Heart left ventricle (tissue), 16 donors: Measurements from ENCODE around the gene HNRNPA3. TPM values are rescaled to one million over a fixed set of nuclear protein-coding genes. Genes with fewer than 3 reads are reported as not detected.
"Not testable (repeated sequence)": the region's sequence is repeated elsewhere in the genome, so short reads cannot be mapped to it uniquely, and the experiment has no call there.

Source experiments
- ATAC-seq, 4 donors: fragments of 200-7000 bp; cut with Tn5 transposase; one replicate each; pipeline ENCODE4 v1.9.1; 2020 to 2022; ENCODE audit warnings: moderate library complexity in 4 of 4, mild to moderate bottlenecking in 3 of 4, moderate number of reproducible peaks in 1 of 4
- DNase-seq, 5 donors: peaks; one replicate each; pipeline ENCODE4 v3.0.0-alpha.2; 2020
- H3K27ac ChIP-seq, 12 donors: fragments of 200-600 bp; sonication (generic) in 4 of 12; one replicate each; pipeline versions ENCODE4 v1.5.0 to v1.8.0; 2016 to 2022; ENCODE audit warnings: mild to moderate bottlenecking in 2 of 12
- H3K27me3 ChIP-seq, 9 donors: fragments of 200-600 bp; sonication (generic) in 2 of 9; one replicate each; pipeline versions ENCODE4 v1.5.1 to v1.8.0; 2016 to 2022; ENCODE audit warnings: mild to moderate bottlenecking in 3 of 9
- H3K36me3 ChIP-seq, 9 donors: fragments of 200-600 bp; sonication (generic) in 2 of 9; one replicate each; pipeline versions ENCODE4 v1.5.0 to v1.8.0; 2018 to 2022; ENCODE audit warnings: mild to moderate bottlenecking in 2 of 9
- H3K4me1 ChIP-seq, 12 donors: fragments of 200-600 bp; sonication (generic) in 4 of 12; one replicate each; pipeline versions ENCODE4 v1.5.0 to v1.8.0; 2016 to 2022; ENCODE audit warnings: mild to moderate bottlenecking in 3 of 12
- H3K4me3 ChIP-seq, 12 donors: fragments of 200-600 bp; sonication (generic) in 4 of 12; one replicate each; pipeline versions ENCODE4 v1.5.0 to v1.8.0; 2017 to 2022; ENCODE audit warnings: mild to moderate bottlenecking in 9 of 12, moderate library complexity in 4 of 12
- H3K9me3 ChIP-seq, 12 donors: fragments of 200-600 bp; sonication (generic) in 4 of 12; one replicate each; pipeline versions ENCODE4 v1.5.0 to v1.8.0; 2016 to 2022; ENCODE audit warnings: mild to moderate bottlenecking in 1 of 12
- POLR2A ChIP-seq, 2 donors: fragments of 450-650 bp; IDR thresholded peaks; one replicate each; pipeline ENCODE4 v1.6.1; 2017; ENCODE audit warnings: antibody characterized with exemption in 2 of 2, mild to moderate bottlenecking in 2 of 2, moderate library complexity in 2 of 2
- WGBS, 4 donors: extraction: QIAGEN DNeasy Blood & Tissue Kit in 2 of 4; methylation state at CpG; one replicate each; pipeline versions ENCODE4 v1.1.5 to v1.1.7; 2013 to 2018; 5-methylcytosine and 5-hydroxymethylcytosine counted together
- intact Hi-C, 10 donors: fragments of 100-400 bp; cut with DNase I; formaldehyde crosslinking; loops; one replicate each; pipeline versions ENCODE4 v1.11.1 to v1.14.2; 2022
- polyA plus RNA-seq, 2 donors: library from polyadenylated mRNA; stranded (reverse); fragments of 200-250 nt; gene quantifications; one replicate each; pipeline ENCODE4 v1.2.3, GENCODE V29; 2013
- total RNA-seq, 9 donors: library from RNA; depleted of rRNA in 2 of 9; stranded (reverse); fragments of >200 nt in 2 of 9; fragmentation: NEBNext Ultra II Directional in 3 of 9; extraction: Animal tissue kit (Norgen Biotek cat#: 25700) in 3 of 9; gene quantifications; one replicate each; pipeline versions ENCODE4 v1.1.0 to v1.2.4, GENCODE V29; 2016 to 2023
- TF ChIP-seq, protein P1 (sequence below), 12 donors: fragments of 200-600 bp; sonication (generic) in 4 of 12; IDR thresholded peaks; one replicate each; pipeline versions ENCODE4 v1.5.0 to v1.8.0; 2018 to 2022; ENCODE audit warnings: antibody characterized with exemption in 12 of 12, mild to moderate bottlenecking in 5 of 12
- donor health status: ischemic (EF 13 %, LVEDD 7.1; RV severe dilation, severe dysfunction).
- donor health status: healthy with polysubstance abuse.
- donor health status: DM: no; HTN: yes; CAD: no.
- donor health status: DM: no; HTN: no; CAD: no.
- donor health status: ischemic (EF 25% LVEDD 6.9; RV normal size, moderate dysfunction).
- donor health status: ischemic (EF 25% LVEDD 5.7; RV mildly dilated, moderate dysfunction).
- donor health status: healthy.
- donor health status: DM: yes; HTN: yes; CAD: no.
- donor health status: ischemic (EF 35%, LVEDD 5.7; RV mildly dilated, moderate dysfunction).
- donor health status: nonischemic (EF 11% LVEDD 7.7; RV severe dilation, severe dysfunction).
- donor health status: DM: yes; HTN: yes; CAD: no.
- donor health status: PGD.
- donor health status: ischemic (EF 29% LVEDD 5.4; RV normal size, mild dysfunction).
- donor health status: nonischemic (EF 23%, LVEDD 6.1; RV moderate dilation, normal function).

Gene HNRNPA3
- total and polyA plus RNA-seq, 11 donors, result 12.7 to 134 (median 73.3) TPM

DNA sequence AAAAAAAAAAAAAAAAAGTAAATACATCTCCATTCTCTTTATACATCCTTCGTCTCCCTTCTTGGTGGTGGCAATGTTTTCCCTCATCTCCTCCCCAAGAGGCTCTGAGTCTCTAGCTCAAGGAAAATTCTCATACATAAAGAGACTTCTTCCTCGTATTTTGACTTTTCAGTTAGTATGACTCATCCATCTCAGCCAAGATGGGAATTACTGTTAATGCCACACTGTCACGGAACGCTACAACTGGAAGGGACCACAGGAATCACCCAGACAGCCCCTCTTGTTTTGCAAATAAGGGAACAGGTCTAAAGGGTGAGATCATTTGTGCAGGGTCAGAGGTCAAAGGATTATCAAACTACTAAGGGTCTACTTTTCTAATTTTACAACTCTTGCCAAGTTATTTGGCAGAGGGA is 32.4 kb downstream of the HNRNPA3 start:
- TF ChIP-seq POLR2A (IDR thresholded peaks at IDR 0.05), result no peak
- TF ChIP-seq, protein P1, sequence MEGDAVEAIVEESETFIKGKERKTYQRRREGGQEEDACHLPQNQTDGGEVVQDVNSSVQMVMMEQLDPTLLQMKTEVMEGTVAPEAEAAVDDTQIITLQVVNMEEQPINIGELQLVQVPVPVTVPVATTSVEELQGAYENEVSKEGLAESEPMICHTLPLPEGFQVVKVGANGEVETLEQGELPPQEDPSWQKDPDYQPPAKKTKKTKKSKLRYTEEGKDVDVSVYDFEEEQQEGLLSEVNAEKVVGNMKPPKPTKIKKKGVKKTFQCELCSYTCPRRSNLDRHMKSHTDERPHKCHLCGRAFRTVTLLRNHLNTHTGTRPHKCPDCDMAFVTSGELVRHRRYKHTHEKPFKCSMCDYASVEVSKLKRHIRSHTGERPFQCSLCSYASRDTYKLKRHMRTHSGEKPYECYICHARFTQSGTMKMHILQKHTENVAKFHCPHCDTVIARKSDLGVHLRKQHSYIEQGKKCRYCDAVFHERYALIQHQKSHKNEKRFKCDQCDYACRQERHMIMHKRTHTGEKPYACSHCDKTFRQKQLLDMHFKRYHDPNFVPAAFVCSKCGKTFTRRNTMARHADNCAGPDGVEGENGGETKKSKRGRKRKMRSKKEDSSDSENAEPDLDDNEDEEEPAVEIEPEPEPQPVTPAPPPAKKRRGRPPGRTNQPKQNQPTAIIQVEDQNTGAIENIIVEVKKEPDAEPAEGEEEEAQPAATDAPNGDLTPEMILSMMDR (IDR thresholded peaks at IDR 0.05), result no peak
- H3K27ac ChIP-seq, result peak overlapping the region in 6 of 12 donors; percentile 3 to 94 (median 86)
- no peaks in the 10 kb centered on the region for H3K9me3 ChIP-seq
- intact Hi-C loops, result no loop called here
- ATAC-seq, result peak in 1 of 4 donors; percentile 28
- DNase-seq, result no peak
- WGBS, 4 donors, result 43 to 64% (median 49%) methylated on average over 4 of the region's 4 CpGs
- peaks cover 28 to 100% (median 93%) of the 10 kb centered on the region in 12 donors for H3K4me1 ChIP-seq
- H3K27me3 ChIP-seq, result no peaks in the 10 kb centered on the region
- H3K36me3 ChIP-seq, result peaks cover 0 to 6% (median 0%) of the 10 kb centered on the region in 9 donors
- no peak overlapping the region for H3K4me3 ChIP-seq

DNA sequence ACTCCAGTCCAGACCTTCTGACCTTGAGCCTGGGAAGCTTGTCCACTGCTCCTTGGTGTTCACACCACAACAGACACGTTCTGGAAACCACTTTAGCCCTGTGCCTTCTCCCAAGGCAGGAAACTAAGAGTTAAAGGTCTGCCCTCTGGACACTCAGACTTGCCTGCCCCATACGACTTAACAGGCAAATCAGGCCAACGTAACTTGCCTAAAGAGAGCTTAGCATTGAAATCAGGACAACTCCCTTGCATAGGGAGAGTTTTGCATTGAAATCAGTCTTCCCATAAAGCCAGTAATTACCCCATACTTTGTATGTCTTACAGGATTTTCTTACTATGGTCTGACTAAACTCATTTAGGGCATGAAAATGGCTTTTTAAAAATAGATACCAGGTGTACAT is 33.4 kb downstream of the HNRNPA3 start:
- intact Hi-C loops, result no loop called here
- DNase-seq (no peak), ATAC-seq (no peak)
- Histone ChIP-seq H3K27ac (peak overlapping the region in 8 of 12 donors; percentile 3 to 94 (median 58)), H3K4me3 (peak overlapping the region in 1 of 12 donors; percentile 6), H3K27me3 (no peaks in the 10 kb centered on the region), H3K36me3 (peaks cover 0 to 6% (median 0%) of the 10 kb centered on the region in 9 donors), H3K4me1 (peaks cover 20 to 100% (median 92%) of the 10 kb centered on the region in 12 donors), H3K9me3 (no peaks in the 10 kb centered on the region)
- TF ChIP-seq, protein P1 (IDR thresholded peaks at IDR 0.05), result no peak
- TF ChIP-seq POLR2A (IDR thresholded peaks at IDR 0.05), result no peak
- 17 to 33% (median 21%) methylated on average over 3 of the region's 3 CpGs for WGBS, 4 donors

DNA sequence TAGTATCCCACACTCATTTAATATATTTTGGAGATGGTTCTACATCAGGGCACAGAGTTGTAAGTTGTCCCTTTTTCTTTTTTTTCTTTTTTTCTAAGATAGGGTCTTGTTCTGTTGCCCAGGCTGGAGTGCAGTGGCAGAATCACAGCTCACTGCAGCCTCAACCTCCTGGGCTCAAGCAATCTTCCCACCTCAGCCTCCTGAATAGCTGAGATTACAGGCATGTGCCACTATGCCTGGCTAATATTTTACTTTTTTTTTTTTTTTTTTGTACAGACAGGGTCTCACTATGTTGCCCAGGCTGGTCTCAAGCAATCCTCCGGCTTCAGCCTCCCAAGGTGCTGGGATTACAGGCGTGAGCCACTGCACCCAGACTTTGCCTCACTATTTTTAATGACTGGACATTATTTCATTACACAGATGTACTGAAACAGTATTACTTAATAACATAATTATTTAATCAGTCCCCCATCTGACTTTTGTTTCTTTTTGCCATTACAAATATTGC is 34.0 kb downstream of the HNRNPA3 start:
- intact Hi-C loops, result not testable (repeated sequence)
- peak overlapping the region in 4 of 12 donors; percentile 3 to 94 (median 90) for H3K27ac ChIP-seq

DNA sequence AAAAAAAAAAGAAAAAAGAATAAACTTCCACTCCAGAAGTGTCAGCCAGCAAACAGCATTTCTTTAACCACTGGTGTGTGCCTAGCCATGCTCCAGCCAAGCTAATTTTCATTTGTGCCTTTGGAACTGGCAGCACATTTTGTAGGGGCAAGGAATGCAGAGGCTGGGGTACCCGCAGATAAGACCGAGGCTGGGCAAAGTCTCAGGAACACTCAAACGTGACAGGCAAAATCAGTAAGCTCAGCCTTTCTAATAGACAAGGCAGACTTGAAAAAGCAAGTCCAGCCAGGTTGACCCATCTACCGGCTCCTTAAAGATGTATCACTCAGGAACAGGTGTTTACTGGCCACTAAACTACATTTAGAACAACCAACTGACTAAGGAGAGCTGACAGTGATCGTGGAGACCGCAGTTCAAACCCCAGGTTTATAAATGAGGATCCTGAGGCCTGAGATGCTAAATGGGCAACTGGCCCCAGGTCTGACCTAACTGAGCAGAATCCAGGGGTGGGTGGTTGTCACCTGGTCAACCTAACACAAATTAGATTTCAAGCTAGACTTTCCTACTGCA is 35.2 kb downstream of the HNRNPA3 start:
- DNase-seq (no peak), ATAC-seq (no peak)
- Histone ChIP-seq H3K36me3 (peaks cover 0 to 6% (median 0%) of the 10 kb centered on the region in 9 donors), H3K27ac (peak overlapping the region in 4 of 12 donors; percentile 25 to 94 (median 69)), H3K4me3 (no peak overlapping the region), H3K27me3 (no peaks in the 10 kb centered on the region), H3K9me3 (no peaks in the 10 kb centered on the region), H3K4me1 (peaks cover 22 to 100% (median 93%) of the 10 kb centered on the region in 12 donors)
- TF ChIP-seq, protein P1 (IDR thresholded peaks at IDR 0.05), result no peak
- no peak for TF ChIP-seq POLR2A (IDR thresholded peaks at IDR 0.05)
- WGBS, 4 donors, result 46 to 68% (median 58%) methylated on average over 6 of the region's 6 CpGs
- intact Hi-C loops, result no loop called here

More for the DNA sequence above, 34.0 kb downstream of the HNRNPA3 start:
- not testable (repeated sequence) for H3K27me3 ChIP-seq, H3K4me3 ChIP-seq, DNase-seq, ATAC-seq, H3K9me3 ChIP-seq, H3K36me3 ChIP-seq
- WGBS, 4 donors, result 89 to 96% (median 93%) methylated on average over 2 of the region's 2 CpGs
- H3K4me1 ChIP-seq, result peaks cover 16 to 100% (median 92%) of the 10 kb centered on the region in 12 donors
